ENCODE data around the gene MAP4K4.

Gene MAP4K4

DNA sequence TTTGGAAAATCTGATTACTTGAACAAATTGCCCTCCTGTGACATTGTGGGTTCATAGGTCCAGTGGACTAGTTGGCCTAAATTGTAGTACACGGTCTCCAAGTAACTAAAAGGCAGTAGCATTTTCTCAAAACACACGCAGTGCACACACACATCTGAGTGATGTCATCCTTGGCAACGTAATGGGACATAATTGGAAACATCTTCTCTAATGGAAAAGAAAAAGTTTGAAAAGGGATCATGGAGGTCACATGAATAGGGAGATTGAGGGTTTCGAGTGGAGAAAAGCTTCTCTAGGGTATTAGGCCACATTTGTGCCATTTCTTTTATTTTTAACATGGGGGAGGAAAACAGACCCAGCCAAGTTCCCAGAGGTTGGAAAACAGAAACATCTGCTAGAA, 93.3 kb downstream of the MAP4K4 start:
- DNase-seq (ENCODE audit: low spot score): no peak

DNA sequence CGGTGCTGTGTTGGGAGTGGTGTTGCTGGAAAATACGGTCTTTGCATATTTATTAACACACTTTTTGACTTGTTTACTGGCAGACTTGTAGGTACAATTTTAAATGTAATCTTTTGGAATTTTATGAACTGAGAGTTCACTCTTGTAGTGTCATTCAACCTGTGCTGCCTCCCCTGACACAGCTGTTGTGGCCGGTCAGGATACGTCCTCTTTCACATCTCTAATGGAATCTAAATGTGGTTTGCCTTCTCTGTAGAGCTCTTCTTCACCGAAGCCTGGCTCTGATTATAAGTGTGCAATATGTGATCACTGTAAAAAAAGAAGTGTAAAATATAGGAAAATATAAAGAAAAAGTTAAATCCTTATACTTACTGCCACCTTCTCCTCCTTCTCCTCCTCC, 94.7 kb downstream of the MAP4K4 start:
- DNase-seq (ENCODE audit: low spot score): no peak

DNA sequence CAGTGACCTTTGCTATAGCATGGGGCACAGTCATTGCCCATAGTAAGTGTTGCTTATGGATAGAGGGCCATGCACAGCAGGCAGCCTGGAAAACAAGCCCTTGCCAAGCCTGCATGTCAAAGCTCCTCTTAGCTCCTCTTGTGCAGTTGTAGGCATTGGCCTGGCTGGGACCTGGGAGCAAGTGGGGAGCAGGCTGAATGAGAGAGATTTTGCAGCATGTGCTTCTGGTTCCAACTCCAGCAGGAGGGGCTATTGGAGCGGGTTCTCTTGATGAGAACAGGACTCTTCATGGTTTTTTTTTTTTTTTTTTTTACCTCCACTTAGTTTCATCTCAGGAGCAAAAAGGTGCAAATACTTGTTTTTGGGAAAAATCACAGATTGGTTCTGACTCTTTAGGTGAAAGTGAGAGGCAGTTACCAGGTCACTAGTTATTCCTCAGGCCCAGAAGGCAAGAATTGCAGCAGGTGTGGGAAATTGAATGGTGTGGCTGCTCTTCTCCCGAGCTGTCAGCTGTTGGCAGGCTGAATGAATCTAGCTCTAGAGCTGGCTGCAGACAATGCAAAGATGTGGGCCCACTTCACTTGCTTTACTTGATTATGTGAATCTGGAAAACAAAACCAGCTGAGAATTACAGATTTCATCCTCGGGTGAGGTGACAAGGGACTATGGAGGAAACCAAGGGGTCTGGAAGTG, 95.9 kb downstream of the MAP4K4 start:
- peak; percentile 79 for DNase-seq (ENCODE audit: low spot score)

DNA sequence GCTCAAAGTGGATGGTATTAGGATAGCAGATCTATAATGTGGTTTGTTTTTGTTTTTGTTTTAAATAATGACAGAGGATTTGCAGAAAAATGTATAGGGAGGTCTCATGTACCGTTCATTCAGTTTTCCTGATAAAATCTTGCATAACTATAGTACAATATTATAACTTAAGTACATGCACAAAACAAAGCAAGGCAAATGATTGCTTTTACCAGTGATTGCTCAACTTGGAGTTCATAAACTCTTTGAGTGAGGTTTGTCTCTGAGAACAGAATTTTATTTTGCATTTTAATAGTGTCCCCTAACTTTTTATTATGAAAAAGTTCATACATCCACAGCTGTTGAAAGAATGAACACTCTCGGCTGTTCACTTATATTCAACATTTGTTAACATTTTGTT, 96.6 kb downstream of the MAP4K4 start:
- no peak for DNase-seq (ENCODE audit: low spot score)

DNA sequence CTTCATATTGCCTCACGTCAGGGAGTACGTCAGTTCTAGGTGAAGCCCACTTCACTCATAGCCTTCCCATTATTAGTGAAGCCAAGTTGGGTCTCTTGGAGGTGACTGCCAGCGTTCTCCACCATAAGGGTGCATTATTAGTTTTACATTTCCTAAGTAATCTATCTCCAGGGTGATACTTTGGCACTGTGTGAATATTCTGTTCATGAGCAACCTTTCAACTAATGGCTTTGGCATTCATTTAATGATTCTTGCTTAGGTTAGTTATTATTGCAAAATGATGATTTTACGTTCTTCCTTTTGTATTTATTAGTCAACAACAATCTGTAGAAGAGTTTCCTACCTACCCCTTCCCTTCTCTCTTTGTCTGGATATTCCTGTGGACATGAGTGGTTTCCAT, 97.5 kb downstream of the MAP4K4 start:
- no peak for DNase-seq (ENCODE audit: low spot score)

DNA sequence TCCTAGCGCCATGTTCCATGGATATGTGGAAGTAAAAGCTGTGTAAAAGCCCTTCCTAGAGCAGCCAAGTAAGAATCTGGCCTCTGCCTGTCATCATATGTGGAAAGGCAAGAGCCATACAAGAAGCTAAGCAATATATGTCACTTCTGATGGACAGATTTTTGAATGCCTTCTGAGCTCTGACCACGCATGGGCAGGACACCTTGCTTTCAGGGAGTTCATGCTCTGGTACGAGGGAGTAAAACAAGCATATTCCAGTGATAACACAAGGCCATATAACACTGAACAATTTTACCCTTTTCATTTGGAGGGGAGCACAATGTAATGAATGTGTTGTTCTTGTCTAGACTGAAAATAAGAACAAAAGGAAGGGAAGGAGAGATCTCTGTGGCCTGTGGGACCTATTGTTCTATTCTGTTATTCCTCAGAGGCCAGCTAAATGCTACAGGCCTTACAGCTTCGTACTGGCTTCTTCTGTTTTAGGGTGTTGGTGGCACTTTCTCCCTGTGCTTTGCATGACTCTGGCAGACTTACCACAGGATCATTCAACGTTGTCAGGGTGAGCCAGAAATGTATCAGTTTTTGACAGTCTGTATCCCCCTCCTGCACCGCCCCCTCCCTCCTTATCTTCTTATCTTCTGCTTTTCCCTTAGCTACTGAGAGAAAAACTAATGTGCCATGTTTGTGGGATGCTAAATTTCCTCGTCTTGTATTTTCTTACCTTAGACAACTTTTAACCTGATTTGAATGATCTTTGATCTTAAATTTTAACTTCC, 99.5 kb downstream of the MAP4K4 start:
- peak; percentile 67 for DNase-seq (ENCODE audit: low spot score)

DNA sequence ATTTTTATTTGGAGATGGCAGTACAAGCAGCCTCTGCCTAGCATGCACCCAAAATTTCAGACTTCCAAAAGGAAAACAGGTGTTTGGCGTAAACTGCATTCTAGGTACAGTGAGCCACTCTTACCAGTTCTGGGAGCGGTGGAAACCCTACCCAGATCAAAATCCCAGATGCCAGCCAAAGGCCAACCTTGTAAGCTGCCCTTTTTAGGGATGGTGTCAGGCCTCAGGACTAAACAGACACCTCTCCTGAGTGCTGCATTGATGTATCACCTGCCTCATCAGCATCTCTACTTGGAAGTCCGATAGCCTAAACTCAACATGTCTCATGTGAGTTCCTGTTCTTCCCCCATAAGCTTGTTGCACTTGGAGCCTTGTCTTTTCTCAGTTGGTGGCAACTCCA, 104.0 kb downstream of the MAP4K4 start:
- DNase-seq (ENCODE audit: low spot score): no peak

DNA sequence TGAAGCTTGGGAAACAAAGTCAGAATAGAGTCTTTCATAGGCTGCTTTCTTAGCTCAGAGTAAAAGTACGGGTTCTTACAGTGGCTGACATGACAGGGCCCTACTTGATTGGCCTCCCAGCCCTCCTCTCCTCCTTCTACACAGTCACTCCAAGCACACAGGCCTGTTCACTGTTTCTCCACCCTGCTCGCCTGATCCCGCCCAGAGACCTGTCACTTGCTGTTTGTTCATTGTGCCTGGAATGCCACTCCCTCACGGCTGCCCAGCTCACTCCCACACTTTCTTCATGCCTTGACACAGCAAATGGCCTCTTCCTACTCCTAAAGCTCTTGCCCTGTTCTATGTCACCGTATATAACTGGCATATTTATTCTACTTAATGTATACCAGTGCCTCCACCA, 104.8 kb downstream of the MAP4K4 start:
- DNase-seq (ENCODE audit: low spot score): no peak

DNA sequence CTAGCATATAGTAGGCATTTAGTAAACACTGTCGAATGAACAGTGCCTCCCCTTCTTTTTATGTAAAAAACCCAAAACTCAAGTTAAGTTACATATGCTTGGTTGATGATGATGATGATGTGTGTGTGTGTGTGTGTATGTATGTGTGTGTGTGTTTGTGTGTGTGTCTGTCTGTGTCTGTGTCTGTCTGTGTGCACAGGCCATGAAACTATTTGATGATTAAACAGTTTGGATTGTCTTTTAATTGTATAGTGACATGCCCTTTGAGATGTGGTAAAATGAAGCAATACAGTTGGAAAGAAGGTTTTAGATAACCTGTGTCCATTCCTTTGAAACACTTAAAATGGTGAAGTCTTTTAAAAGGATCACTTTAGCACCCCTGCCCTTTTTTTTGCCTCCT, 105.6 kb downstream of the MAP4K4 start:
- DNase-seq (ENCODE audit: low spot score): no peak

DNA sequence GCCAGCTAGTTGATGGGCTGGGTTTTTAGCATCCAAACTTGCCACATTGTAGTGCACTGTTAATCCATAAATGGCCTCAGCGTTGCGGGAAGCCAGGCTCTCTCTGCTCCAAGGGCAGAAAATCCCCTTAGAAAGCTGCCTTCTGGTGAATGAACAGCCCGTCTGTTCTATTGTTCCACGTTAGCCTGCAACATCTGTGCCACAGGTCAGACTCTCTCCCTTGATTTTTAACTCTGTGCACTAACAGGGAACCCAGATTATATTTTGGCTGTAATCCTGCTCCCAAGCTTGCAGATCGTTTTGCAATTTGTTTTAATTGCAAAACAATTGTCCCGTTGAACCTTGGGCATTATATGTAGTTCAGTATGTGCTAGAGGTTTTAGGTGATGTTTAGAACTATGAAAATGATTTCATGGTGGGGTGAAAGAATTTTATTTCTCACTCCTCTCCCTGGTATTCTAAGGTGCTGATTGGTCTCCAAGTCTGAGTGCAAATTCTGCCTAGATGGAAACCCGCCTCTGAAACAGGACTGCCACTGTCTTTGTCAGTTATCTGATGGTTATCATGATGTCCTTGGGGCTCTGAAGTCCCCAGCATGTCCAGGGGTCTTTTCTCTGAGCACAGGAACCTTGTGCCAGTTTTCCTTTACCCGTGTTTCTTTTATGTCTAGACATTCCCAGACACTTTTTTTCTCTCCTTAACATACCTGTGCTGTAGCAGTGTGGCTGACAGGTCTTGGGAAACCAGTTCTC, 106.6 kb downstream of the MAP4K4 start:
- peak; percentile 55 for DNase-seq (ENCODE audit: low spot score)

DNA sequence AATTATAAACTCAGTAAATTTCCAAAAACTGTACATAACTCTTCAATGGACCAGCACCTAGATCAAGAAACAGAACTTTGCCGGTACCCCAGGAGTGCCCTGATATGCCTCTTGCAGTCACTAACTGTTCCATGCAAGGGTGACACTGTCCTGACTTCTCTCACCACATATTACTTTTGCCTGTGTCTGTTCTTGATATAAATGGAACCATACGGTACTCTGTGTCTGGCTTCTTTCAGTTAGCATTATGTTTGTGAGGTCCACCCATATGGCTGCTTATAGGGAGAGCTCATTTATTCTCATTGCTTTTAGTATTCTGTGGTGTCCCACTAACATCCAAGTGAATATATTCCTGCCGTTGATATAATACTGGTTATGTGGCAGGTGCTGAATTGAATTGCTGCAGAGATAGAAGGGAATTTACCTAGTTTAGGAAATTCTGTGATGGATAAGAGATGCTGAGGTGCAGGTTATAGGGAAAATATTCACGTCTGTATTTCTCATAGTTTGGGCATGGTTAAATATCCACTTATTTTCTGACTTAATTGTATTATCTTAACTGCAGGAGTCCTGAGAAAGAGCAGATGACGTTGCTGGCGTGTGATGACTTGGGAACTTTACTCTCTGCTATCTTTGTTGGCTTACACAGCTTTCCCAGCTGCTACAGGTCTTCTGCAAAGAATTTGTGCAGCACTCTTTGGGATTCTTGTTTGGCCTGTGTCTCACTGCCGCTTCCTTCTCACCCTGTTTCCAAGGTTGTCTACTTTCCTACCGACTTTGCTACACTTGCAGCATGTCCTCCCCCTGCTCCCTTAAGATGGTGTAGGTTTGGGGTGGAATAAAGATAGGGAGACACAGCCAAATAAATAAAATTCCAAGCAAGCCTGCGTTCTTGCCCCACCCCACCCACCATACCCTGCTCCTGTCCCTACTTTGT, 107.9 kb downstream of the MAP4K4 start:
- no peak for DNase-seq (ENCODE audit: low spot score)

DNA sequence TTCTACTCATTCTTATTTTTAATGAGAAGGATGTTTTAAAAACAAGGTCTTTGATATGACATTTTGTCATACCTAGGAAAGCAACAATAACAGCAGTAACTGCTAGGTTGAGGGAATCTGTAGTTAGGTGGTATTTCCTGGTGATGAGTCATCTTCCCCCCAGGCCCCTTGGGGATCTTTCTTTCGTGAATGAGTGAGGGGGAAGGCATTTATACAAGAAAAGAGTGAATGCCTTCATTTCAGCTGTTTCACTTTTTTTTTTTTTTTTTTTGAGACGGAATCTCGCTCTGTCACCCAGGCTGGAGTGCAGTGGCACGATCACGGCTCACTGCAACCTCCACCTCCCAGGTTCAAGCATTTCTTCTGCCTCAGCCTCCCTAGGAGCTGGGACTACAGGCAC, 108.6 kb downstream of the MAP4K4 start:
- no peak for DNase-seq (ENCODE audit: low spot score)

DNA sequence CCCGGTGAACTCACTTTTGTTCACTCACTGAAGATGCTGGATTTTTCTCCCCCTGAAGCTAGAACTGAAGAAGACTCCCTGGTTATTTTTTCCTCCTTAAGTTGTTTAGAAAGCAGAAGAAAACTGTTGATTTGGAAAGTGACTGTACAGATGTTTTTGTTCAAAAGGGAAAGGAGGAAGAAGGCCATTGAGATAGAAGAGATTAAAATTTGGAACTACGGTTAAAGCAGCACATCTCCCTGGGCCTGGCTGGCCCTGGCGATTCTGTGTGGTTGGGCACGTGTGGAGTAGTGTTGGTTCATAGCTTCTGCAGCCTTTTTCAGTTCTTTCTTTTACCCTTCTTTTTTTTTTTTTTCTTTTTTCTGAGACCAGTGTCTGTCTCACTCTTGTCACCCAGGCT, 109.2 kb downstream of the MAP4K4 start:
- DNase-seq (ENCODE audit: low spot score): no peak

DNA sequence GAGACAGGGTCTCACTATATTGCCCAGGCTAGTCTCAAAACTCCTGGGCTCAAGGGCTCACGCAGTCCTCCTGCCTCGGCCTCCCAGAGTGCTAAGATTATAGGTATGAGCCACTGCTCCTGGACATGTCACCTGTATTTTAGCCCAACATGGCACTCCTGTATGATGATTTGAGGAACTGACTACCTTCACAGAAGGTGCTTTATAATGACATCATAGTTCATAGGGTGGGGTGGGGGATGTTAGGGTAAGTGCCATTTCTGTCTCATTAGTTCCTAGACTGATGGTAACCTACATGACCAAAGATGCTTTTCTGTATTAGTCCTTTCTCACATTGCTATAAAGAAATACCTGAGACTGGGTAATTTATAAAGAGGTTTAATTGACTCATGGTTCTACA, 109.7 kb downstream of the MAP4K4 start:
- DNase-seq (ENCODE audit: low spot score): no peak

DNA sequence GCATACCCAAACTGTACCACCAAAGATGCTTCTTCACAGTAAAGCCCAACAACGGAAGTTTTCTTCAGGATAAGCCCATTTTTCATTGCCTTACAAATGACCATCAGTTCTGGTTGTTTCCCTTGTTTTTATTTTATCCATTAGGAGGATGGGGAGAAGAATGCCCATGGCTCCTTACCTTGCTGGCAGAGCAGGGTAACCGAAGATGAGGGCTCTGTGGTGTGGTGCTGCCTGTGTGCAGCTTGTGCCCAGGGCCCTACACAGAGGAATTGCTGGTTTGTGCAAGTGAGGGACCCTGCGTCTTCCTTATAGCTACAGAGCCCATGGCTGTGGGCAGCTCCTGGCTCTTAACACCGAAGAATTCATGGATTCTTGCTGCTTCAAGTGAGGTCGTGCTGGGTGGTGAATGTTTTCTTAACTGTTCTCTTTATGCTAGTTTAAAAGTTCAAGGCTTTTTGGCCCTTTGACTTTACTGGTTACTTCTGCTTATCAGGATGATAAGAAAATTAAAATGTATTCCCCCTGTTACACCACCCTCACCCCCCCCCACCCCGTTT, 110.6 kb downstream of the MAP4K4 start:
- DNase-seq (ENCODE audit: low spot score): no peak

DNA sequence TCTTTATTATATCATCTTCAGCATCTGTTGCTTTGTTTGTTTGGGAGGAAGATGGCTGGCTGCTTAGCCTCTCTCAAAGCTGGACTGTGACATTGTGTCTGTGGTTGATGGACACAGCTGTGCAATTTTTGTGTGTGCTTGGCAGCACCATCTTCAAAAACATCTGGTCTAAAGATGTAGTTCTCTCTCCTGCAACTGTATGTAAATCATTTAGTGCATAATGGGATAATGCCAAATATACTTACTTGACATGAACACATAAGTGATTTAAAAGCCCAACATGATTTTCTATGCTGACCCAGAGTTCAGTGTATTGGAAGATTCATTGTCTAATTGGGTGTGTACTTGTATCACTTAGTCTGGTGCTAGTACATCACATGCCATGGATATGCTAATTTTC, 112.2 kb downstream of the MAP4K4 start:
- peak; percentile 46 for DNase-seq (ENCODE audit: low spot score)

DNA sequence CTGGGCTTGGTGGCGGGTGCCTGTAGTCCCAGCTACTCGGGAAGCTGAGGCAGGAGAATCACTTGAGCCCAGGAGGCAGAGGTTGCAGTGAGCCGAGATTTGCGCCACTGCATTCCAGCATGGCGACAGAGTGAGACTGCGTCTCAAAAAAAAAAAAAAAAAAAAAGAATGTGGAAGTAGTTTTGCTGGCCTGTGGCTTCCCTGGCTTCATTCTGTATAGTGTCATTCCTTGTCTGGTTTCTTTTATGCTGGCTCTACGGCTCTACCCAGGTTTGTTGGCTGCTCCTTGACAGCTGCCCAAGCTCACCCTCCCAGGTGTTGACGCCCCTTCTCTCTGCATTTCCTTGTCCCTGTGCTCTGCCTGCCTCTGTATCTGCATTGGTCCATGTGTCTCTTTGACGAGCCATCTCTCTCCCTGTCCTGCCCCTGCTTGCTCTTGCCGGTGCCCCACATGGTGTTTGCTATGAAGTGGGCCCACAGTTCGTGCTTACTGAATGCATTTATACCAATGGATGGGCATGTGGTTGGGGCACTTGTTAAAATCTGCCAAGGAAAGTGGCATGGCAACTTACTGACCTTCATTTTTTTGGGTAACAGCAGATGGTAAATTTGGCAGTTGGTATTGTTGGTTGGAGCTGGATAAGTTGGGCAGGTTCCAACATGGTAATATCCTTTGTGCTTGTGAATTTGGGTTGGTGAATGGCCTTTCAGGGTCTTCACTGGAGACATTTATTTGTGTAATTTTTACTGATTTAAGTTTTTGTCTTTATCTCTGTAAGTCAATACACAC, 113.9 kb downstream of the MAP4K4 start:
- no peak for DNase-seq (ENCODE audit: low spot score)

DNA sequence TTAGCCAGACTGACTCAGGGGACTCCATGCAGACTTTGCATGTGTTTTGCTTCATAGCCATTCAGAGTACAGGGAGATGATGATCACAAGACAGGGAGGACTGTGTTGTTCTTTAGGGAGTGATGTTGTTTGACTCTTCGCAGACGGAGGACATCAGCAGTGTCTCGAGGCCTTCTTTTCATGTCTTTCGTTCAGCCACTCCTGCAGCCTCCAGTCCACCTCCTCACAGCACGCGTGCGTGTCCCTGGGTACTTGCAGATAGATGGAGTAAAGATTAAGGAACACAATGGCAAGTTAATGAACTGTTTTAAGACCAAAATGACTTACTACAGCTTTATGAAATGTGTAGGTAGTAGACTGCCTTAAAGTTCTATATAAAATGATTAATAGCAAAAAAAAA, 114.7 kb downstream of the MAP4K4 start:
- DNase-seq (ENCODE audit: low spot score): no peak

DNA sequence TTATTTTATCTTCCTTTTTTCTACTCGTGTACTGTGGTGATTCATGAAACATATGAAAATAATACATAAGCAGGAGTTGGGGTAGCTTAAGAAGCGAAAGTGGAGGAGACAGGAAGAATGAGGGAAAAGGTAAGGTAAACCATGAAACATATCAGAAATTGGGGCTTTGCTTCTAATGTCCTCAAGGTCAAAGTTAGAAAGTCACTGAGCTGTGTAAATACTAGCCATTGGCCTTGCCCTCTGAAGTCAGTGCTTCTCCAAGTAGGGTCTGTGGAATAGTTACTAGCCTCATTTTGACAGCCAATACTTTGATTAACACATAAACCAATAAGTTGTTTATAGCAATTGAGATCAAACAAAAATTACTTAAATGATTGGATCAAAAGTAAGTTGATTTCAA, 117.2 kb downstream of the MAP4K4 start:
- DNase-seq (ENCODE audit: low spot score): no peak

DNA sequence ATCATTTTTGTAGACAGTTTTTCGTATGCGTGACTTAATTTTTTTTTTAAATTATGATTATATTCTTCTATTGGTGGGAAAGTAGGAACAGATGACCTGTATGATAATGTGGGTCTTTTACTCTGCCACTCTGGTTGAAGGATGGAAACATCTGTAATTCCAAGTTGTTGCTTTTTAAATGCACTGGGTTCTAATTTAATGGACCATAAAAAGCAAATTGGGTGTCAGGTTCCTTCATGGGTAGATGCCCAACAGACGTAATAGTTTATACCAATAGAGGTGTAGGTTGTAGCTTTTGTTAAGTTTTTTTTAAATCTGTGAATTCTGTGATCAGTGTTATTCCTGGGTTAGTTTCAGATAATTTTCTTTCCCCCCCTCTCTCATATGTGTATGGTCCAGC, 117.6 kb downstream of the MAP4K4 start:
- no peak for DNase-seq (ENCODE audit: low spot score)
